ENCODE measurements around the gene FGD1. TPM values are rescaled to one million over a fixed set of nuclear protein-coding genes. Genes with fewer than 3 reads are reported as not detected.
A peak's percentile ranks its signal among the peaks of the same experiment; 100 is the strongest.

FGD1 gene
- total RNA-seq, 1 experiment from 2014 or later, result 5.8 TPM

GRCh38 chrX:54479136-54480111 lies 16.6 kb downstream of the FGD1 start (continued):
- TF ChIP-seq EGR1 (IDR thresholded peaks at IDR 0.05; ENCODE audit: low read depth), result no peak

- no TSS peak for BruUV-seq (replicated peaks)
- TF ChIP-seq RAD21 (IDR thresholded peaks at IDR 0.05; ENCODE audit: low read depth) (no peak), SIN3A (IDR thresholded peaks at IDR 0.05; ENCODE audit: low read depth) (no peak), SP1 (IDR thresholded peaks at IDR 0.05; ENCODE audit: low read depth) (0 out of 2 replicates have a peak, but pooled peaks have one; percentile 10), JUND (IDR thresholded peaks at IDR 0.05) (0 out of 2 replicates have a peak, but pooled peaks have one; percentile 14), FOSL1 (IDR thresholded peaks at IDR 0.05; ENCODE audit: low read depth) (no peak)
- Histone ChIP-seq H3K4me3 (replicated peaks in 1 of 2; ENCODE audit: low read depth in 1 of 2, low read length in 2 of 2) (no peak overlapping the region), H3K36me3 (ENCODE audit: control insufficient read depth in 1 of 2, insufficient read depth in 2 of 2, low read length in 2 of 2) (no peaks in the 10 kb centered on the region), H2AFZ (ENCODE audit: low read depth, low read length, poor library complexity, severe bottlenecking) (no peak overlapping the region), H3K27me3 (ENCODE audit: insufficient read depth, low read length) (no peaks in the 10 kb centered on the region), H3K9me2 (ENCODE audit: insufficient read depth) (no peaks in the 10 kb centered on the region), H3K4me2 (ENCODE audit: low read length) (peak overlapping the region; percentile 25), H3K4me1 (ENCODE audit: control insufficient read depth in 1 of 2, insufficient read depth in 2 of 2, low read length in 2 of 2) (peaks cover 5 to 15% of the 10 kb centered on the region in 2 experiments; a peak in 3 of 4 replicates), H3K79me2 (ENCODE audit: insufficient read depth, low read length) (no peaks in the 10 kb centered on the region), H3K9ac (ENCODE audit: low read length) (no peak overlapping the region), H3K9me3 (ENCODE audit: control insufficient read depth in 1 of 2, insufficient read depth in 1 of 2, low read depth in 1 of 2, low read length in 2 of 2) (no peaks in the 10 kb centered on the region), H3K27ac (ENCODE audit: low read depth, low read length) (no peak overlapping the region), H4K20me1 (ENCODE audit: insufficient read depth) (no peaks in the 10 kb centered on the region)
- DNase-seq (ENCODE audit: low read depth, low spot score) (no peak), ATAC-seq (peak; percentile 67)
- ChIA-PET RAD21 (ENCODE audit: low non-redundant PET in 1 of 2, low total read pairs in 2 of 2, uncharacterized antibody in 2 of 2, unreplicated experiment in 2 of 2) (no interaction called here), POLR2A (no interaction called here), CTCF (no interaction called here)
- intact Hi-C loops (cut with micrococcal nuclease), result no loop called here
Measured at GRCh38 chrX:54473993-54474859, 21.8 kb downstream of the FGD1 start.
